K562 (cell line): ENCODE data around the gene EIF2S3. TPM values are rescaled to one million over a fixed set of nuclear protein-coding genes. Genes with fewer than 3 reads are reported as not detected.

ENCODE experiments used
- ATAC-seq: fragments of 200-7000 bp; cut with Tn5 transposase; 3 replicates; pipeline ENCODE4 v1.9.1; 2020; ENCODE audit warnings: moderate library complexity
- BruUV-seq: library from RNA; stranded (reverse); fragments of 400-500 nt; replicated peaks from 2 replicates; lab custom pipeline; 2021; lab: Mats Ljungman, UMichigan
- CTCF ChIA-PET: fragments of 300-600 bp; formaldehyde crosslinking; extraction: SDS; loops from one replicate; lab custom pipeline; 2021; ENCODE audit warnings: low intra/inter-chr PET ratio; lab: Yijun Ruan, JAX
- POLR2A ChIA-PET: fragments of 300-600, 350-650 bp; sonication (Branson Sonifier 250); formaldehyde crosslinking; extraction: SDS; loops from one replicate; lab custom pipeline; 2021; ENCODE audit warnings: antibody characterized with exemption, inconsistent platforms; lab: Yijun Ruan, JAX
- DNase-seq, 4 experiments: peaks; one replicate each; pipeline versions ENCODE4 v3.0.0 to v3.0.0-alpha.2; 2011 to 2018; ENCODE audit warnings: low spot score in 3 of 4, mixed read lengths in 3 of 4; ENCODE audit errors: extremely low read depth in 1 of 4
- FAIRE-seq: peaks from 2 replicates; lab custom pipeline; 2011; peaks lifted over from hg19 to GRCh38; lab: Jason Lieb, UNC
- H2AFZ ChIP-seq: 2 replicates; pipeline ENCODE4 v1.6.0; 2011; ENCODE audit warnings: low read depth, low read length, control low read depth, inconsistent platforms
- H3K27ac ChIP-seq: fragments of 200-600 bp; 3 replicates; pipeline ENCODE4 v1.8.0; 2011; ENCODE audit warnings: low read depth, mild to moderate bottlenecking, control low read depth, inconsistent platforms, low read length, moderate library complexity, mixed read lengths; ENCODE audit errors: extremely low read depth
- H3K27me3 ChIP-seq, 2 experiments: fragments of 300-600 bp in 1 of 2; 2 replicates in 1 of 2; 3 replicates in 1 of 2; pipeline versions ENCODE4 v1.6.0 to v1.8.0; 2011; ENCODE audit warnings: inconsistent platforms in 2 of 2, low read length in 2 of 2, mild to moderate bottlenecking in 1 of 2, mixed read lengths in 1 of 2, moderate library complexity in 1 of 2; ENCODE audit not compliant: control insufficient read depth in 2 of 2, insufficient read depth in 2 of 2
- H3K36me3 ChIP-seq: fragments of 300-600 bp; 3 replicates; pipeline ENCODE4 v1.8.0; 2011; ENCODE audit warnings: mild to moderate bottlenecking, low read length, inconsistent platforms; ENCODE audit not compliant: control insufficient read depth, insufficient read depth
- H3K4me1 ChIP-seq, 2 experiments: fragments of 200-600 bp in 1 of 2; replicated peaks in 1 of 2; 2 replicates in 1 of 2; 3 replicates in 1 of 2; pipeline versions ENCODE4 v1.5.1 to v1.8.0; 2011; ENCODE audit warnings: inconsistent platforms in 2 of 2, low read length in 2 of 2, mild to moderate bottlenecking in 1 of 2, mixed read lengths in 1 of 2, moderate library complexity in 1 of 2; ENCODE audit not compliant: control insufficient read depth in 2 of 2, insufficient read depth in 2 of 2
- H3K4me2 ChIP-seq: 2 replicates; pipeline ENCODE4 v1.6.1; 2011; ENCODE audit warnings: low read length, control low read depth, inconsistent platforms, mixed read lengths; ENCODE audit not compliant: insufficient read depth
- H3K4me3 ChIP-seq: fragments of 200-600 bp; sonication (generic), shearing (Covaris generic); 2 replicates; pipeline ENCODE4 v1.5.1; 2016; ENCODE audit warnings: control low read depth, inconsistent platforms
- H3K79me2 ChIP-seq: fragments of 200-600 bp; 3 replicates; pipeline ENCODE4 v1.8.0; 2011; ENCODE audit warnings: low read length, inconsistent platforms; ENCODE audit not compliant: control insufficient read depth, insufficient read depth
- H3K9ac ChIP-seq, 2 experiments: 2 replicates each; pipeline versions ENCODE4 v1.6.0 to v1.6.1; 2011; ENCODE audit warnings: low read depth in 2 of 2, low read length in 2 of 2, control low read depth in 1 of 2, inconsistent platforms in 1 of 2, mild to moderate bottlenecking in 1 of 2, mixed read lengths in 1 of 2; ENCODE audit not compliant: insufficient read depth in 1 of 2
- H3K9me1 ChIP-seq: one replicate; pipeline ENCODE4 v1.6.0; 2011; ENCODE audit warnings: inconsistent platforms, mild to moderate bottlenecking, low read length, moderate library complexity; ENCODE audit not compliant: control insufficient read depth, insufficient read depth
- H3K9me3 ChIP-seq: replicated peaks from 2 replicates; pipeline ENCODE4 v1.5.1; 2011; ENCODE audit warnings: low read depth, low read length, inconsistent platforms; ENCODE audit not compliant: control insufficient read depth, insufficient read depth
- H4K20me1 ChIP-seq: replicated peaks from 2 replicates; pipeline ENCODE4 v1.6.1; 2011; ENCODE audit warnings: low read length, inconsistent platforms, mixed read lengths; ENCODE audit not compliant: control insufficient read depth, insufficient read depth
- FOXP1 ChIP-seq: sonication (generic); formaldehyde crosslinking; IDR thresholded peaks from 2 replicates; pipeline ENCODE4 v1.8.0; 2022; ENCODE audit warnings: mild to moderate bottlenecking, missing genetic modification reagents
- ILK ChIP-seq: fragments of 450-650 bp; IDR thresholded peaks from 2 replicates; pipeline ENCODE4 v1.6.1; 2016; ENCODE audit warnings: missing genetic modification characterization, low read depth, mild to moderate bottlenecking, missing compliant biosample characterization, moderate library complexity, borderline replicate concordance
- KLF13 ChIP-seq: fragments of 450-650 bp; IDR thresholded peaks from 2 replicates; pipeline ENCODE4 v1.6.1; 2016; ENCODE audit warnings: missing genetic modification characterization, low read depth, mild to moderate bottlenecking, missing compliant biosample characterization, moderate library complexity, borderline replicate concordance
- KLF16 ChIP-seq: IDR thresholded peaks from 2 replicates; pipeline ENCODE4 v1.6.1; 2016; ENCODE audit warnings: antibody characterized with exemption
- LEF1 ChIP-seq: fragments of 450-650 bp; IDR thresholded peaks from 2 replicates; pipeline ENCODE4 v1.6.1; 2016; ENCODE audit warnings: mild to moderate bottlenecking
- MAFK ChIP-seq: IDR thresholded peaks from 2 replicates; pipeline ENCODE4 v1.6.1; 2011; ENCODE audit warnings: low read length, improper control_type of control experiment
- MBD2 ChIP-seq: sonication (generic); IDR thresholded peaks from 2 replicates; pipeline ENCODE4 v1.6.1; 2016; ENCODE audit warnings: low read depth, borderline replicate concordance
- NFE2L1 ChIP-seq: fragments of 450-650 bp; IDR thresholded peaks from 2 replicates; pipeline ENCODE4 v1.6.1; 2016; ENCODE audit warnings: missing genetic modification characterization, low read depth, mild to moderate bottlenecking, missing compliant biosample characterization, moderate library complexity, borderline replicate concordance
- NRF1 ChIP-seq, 2 experiments: fragments of 450-650 bp; IDR thresholded peaks in 1 of 2; conservative IDR thresholded peaks in 1 of 2; 2 replicates each; pipeline ENCODE4 v1.6.1; 2014; ENCODE audit warnings: mild to moderate bottlenecking in 2 of 2
- SAP30 ChIP-seq: fragments of 200-600 bp; sonication (generic); IDR thresholded peaks from 2 replicates; pipeline ENCODE4 v1.6.1; 2012; ENCODE audit warnings: borderline replicate concordance, low read depth, mild to moderate bottlenecking, moderate library complexity, low read length, control low read depth, inconsistent platforms; ENCODE audit not compliant: insufficient read depth, poor library complexity, severe bottlenecking
- SMAD3 ChIP-seq: fragments of 450-650 bp; formaldehyde crosslinking; conservative IDR thresholded peaks from 2 replicates; pipeline ENCODE4 v1.4.0; 2020; ENCODE audit warnings: mild to moderate bottlenecking
- SRSF3 ChIP-seq: fragments of 200-400 bp; formaldehyde crosslinking; IDR thresholded peaks from 2 replicates; pipeline ENCODE4 v1.6.1; 2016; ENCODE audit warnings: mild to moderate bottlenecking, low read length, moderate library complexity; ENCODE audit not compliant: insufficient read depth
- TBL1XR1 ChIP-seq, 2 experiments: IDR thresholded peaks; 2 replicates each; pipeline ENCODE4 v1.6.1; 2012; ENCODE audit warnings: improper control_type of control experiment in 2 of 2, low read length in 2 of 2, mild to moderate bottlenecking in 1 of 2
- TBP ChIP-seq: optimal IDR thresholded peaks from 2 replicates; pipeline ENCODE3; 2011; ENCODE audit warnings: low read depth, low read length, improper control_type of control experiment
- ZBTB34 ChIP-seq: fragments of 250-450 bp; sonication (Bioruptor Pico); IDR thresholded peaks from 2 replicates; pipeline ENCODE4 v1.8.0; 2021; ENCODE audit warnings: mild to moderate bottlenecking, moderate library complexity
- ZNF143 ChIP-seq: sonication (generic); formaldehyde crosslinking; IDR thresholded peaks from 2 replicates; pipeline ENCODE4 v1.9.0; 2022; ENCODE audit warnings: mild to moderate bottlenecking, missing genetic modification reagents
- ZNF23 ChIP-seq: fragments of 250-450 bp; sonication (Bioruptor Pico); IDR thresholded peaks from 2 replicates; pipeline ENCODE4 v1.4.0; 2020; ENCODE audit warnings: mild to moderate bottlenecking
- WGBS: fragments of 100-300 bp; shearing (Covaris generic); methylation state at CpG from one replicate; pipeline ENCODE4 v1.1.6; 2016; ENCODE audit warnings: low coverage, mixed read lengths; ENCODE audit not compliant: insufficient coverage; ENCODE audit errors: missing lambda C conversion rate; 5-methylcytosine and 5-hydroxymethylcytosine counted together
- in situ Hi-C: fragments of 300-500 bp; cut with MboI; formaldehyde crosslinking; loops from 4 replicates; pipeline ENCODE4 v1.15.0; 2018; ENCODE audit warnings: inconsistent platforms, mixed read lengths
- intact Hi-C: fragments of 100-400 bp; cut with micrococcal nuclease; formaldehyde crosslinking; loops from 2 replicates; pipeline ENCODE4 v1.14.2; 2022
- polyA plus RNA-seq, 8 experiments: library from polyadenylated mRNA; depleted of rRNA in 4 of 8; stranded (reverse) in 5 of 8; unstranded in 3 of 8; fragments of >200 nt; fragmentation: Nextera tagmentation in 2 of 8; fragmentation: Illumina TruSeq in 1 of 8; extraction: Ambion mirVana in 2 of 8; extraction: Trizol in 1 of 8; gene quantifications; 2 replicates each; pipeline versions ENCODE4 v1.2.1 to v1.2.3, GENCODE V29; 2011 to 2014; ENCODE audit warnings: inconsistent platforms in 1 of 8, missing spikeins in 1 of 8
- total RNA-seq, 7 experiments: library from RNA; depleted of rRNA in 6 of 7; stranded (reverse); fragments of >200 nt in 6 of 7; fragmentation: Illumina TruSeq in 2 of 7; extraction: Trizol in 2 of 7; gene quantifications; 2 replicates each; pipeline versions ENCODE4 v1.2.1 to v1.2.3, GENCODE V29; 2011 to 2021; ENCODE audit warnings: low replicate concordance in 1 of 7
- TF ChIP-seq, protein P1 (sequence below): sonication (generic); formaldehyde crosslinking; IDR thresholded peaks from 2 replicates; pipeline ENCODE4 v1.5.0; 2020; ENCODE audit warnings: missing genetic modification reagents
- TF ChIP-seq, protein P2 (sequence below), 2 experiments: fragments of 250-450 bp in 1 of 2; fragments of 450-650 bp in 1 of 2; sonication (Bioruptor Pico) in 1 of 2; IDR thresholded peaks; 2 replicates each; pipeline versions ENCODE4 v1.6.1 to v1.8.0; 2016 to 2021; ENCODE audit warnings: mild to moderate bottlenecking in 2 of 2, moderate library complexity in 2 of 2, missing compliant biosample characterization in 1 of 2, missing genetic modification characterization in 1 of 2

The EIF2S3 gene
- total and polyA plus RNA-seq, 9 of the 15 experiments (the other 6 are each of a cell fraction or from before 2014, with no cell fraction given): 148 to 439 (median 275) TPM

DNA sequence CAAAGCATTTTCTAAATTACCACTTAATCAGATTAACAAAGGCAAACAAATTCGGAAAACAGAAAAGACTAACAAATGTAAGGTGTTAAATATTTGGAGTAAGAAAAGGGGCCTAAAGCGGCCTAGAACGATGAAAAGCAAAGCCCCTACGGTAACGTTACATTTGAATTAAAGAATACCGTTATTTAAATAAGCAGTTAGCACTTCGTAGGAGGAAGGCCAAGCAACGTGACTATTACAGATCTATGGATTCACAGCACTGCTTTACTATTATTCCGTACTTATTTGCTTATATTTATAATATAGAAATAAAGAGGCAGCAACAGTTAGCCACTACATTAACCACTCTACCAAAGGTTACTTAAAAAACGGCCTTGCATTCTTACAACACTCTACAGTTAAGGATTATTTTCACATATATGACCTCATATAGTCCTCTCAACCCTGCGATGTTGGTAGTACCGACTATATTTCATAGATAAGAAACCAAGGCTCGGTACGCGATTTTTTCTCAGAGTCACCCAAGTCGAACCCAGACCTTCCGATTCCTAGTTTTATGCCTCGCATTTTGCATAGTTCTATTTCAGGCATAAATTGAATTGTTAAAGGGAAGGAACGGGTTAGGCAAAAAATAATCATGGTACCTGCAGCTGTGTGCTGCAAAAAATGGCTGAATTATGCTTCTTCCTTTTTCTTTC lies 30.6 kb upstream of the EIF2S3 start:
- 0 out of 2 replicates have a peak, but pooled peaks cover 3% of the 10 kb centered on the region for H4K20me1 ChIP-seq
- intact Hi-C loops (loop anchor here (1.0 kb wide), 1 partner anchor 71 kb away; no protein-coding TSS in a partner anchor), in situ Hi-C loops (no loop called here)
- FAIRE-seq (peak; percentile 83), ATAC-seq (peak; percentile 46), DNase-seq (peak in 1 of 4 experiments; percentile 55)
- peak overlapping the region; percentile 91 for H3K27ac ChIP-seq
- no peak overlapping the region; the same call in 1 of the 2 replicates for H2AFZ ChIP-seq
- H3K27me3 ChIP-seq: no peaks in the 10 kb centered on the region
- H3K9me1 ChIP-seq: no peaks in the 10 kb centered on the region
- H3K9me3 ChIP-seq: no peaks in the 10 kb centered on the region
- peak overlapping the region; percentile 89 to 100 for H3K9ac ChIP-seq
- POLR2A ChIA-PET: interaction anchor here (0.9 to 3.2 kb wide), 6 partner anchors 8 to 32 kb away, joined by 3 to 17 read pairs (median 3); partner anchors contain the start of gene EIF2S3
- peaks cover 64% of the 10 kb centered on the region for H3K79me2 ChIP-seq
- peaks cover 25% of the 10 kb centered on the region; the same call in 1 of the 3 replicates for H3K36me3 ChIP-seq
- peaks cover 5 to 9% of the 10 kb centered on the region in 2 experiments; a peak in 3 of 5 replicates for H3K4me1 ChIP-seq
- peak overlapping the region; percentile 84 for H3K4me2 ChIP-seq
- TSS peak; percentile 60 for BruUV-seq
- CTCF ChIA-PET: interaction anchor here (1.3 kb wide), 1 partner anchor 116 kb away, joined by 11 read pairs; the partner anchor contains the start of genes APOO and CXorf58
- under 1% methylated on average over 19 of the region's 19 CpGs for WGBS
- H3K4me3 ChIP-seq: peak overlapping the region; percentile 99
- TF ChIP-seq, protein P1, sequence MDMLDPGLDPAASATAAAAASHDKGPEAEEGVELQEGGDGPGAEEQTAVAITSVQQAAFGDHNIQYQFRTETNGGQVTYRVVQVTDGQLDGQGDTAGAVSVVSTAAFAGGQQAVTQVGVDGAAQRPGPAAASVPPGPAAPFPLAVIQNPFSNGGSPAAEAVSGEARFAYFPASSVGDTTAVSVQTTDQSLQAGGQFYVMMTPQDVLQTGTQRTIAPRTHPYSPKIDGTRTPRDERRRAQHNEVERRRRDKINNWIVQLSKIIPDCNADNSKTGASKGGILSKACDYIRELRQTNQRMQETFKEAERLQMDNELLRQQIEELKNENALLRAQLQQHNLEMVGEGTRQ (CRISPR knock-in tag): no peak
- TF ChIP-seq ZBTB34 (CRISPR knock-in tag): no peak
- no peak for TF ChIP-seq ILK (tag)
- TF ChIP-seq TBP: no peak
- no peak for TF ChIP-seq SMAD3
- no peak for TF ChIP-seq FOXP1 (CRISPR knock-in tag)
- 0 out of 4 replicates have a peak, but pooled peaks of 1 of the 2 experiments have one; percentile 22 for TF ChIP-seq TBL1XR1 (IDR thresholded peaks at IDR 0.05; ENCODE audit: low read length in 2 of 2)
- TF ChIP-seq, protein P2, sequence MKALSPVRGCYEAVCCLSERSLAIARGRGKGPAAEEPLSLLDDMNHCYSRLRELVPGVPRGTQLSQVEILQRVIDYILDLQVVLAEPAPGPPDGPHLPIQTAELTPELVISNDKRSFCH (CRISPR knock-in tag; IDR thresholded peaks at IDR 0.05): no peak
- TF ChIP-seq, protein P2 (tag; IDR thresholded peaks at IDR 0.05): no peak
- TF ChIP-seq KLF16: no peak
- TF ChIP-seq KLF13 (tag): no peak
- TF ChIP-seq MBD2: no peak
- TF ChIP-seq SRSF3: no peak
- TF ChIP-seq SAP30: peak; percentile 10
- no peak for TF ChIP-seq NFE2L1 (tag)
- no peak for TF ChIP-seq ZNF143
- no peak for TF ChIP-seq LEF1
- no peak for TF ChIP-seq NRF1 (conservative IDR thresholded peaks at IDR 0.05 in 1 of 2, IDR thresholded peaks at IDR 0.05 in 1 of 2)
- no peak for TF ChIP-seq MAFK
- TF ChIP-seq ZNF23 (CRISPR knock-in tag): no peak
